H1 (cell line): Measurements from ENCODE around the gene TMED10. TPM values are rescaled to one million over a fixed set of nuclear protein-coding genes. Genes with fewer than 3 reads are reported as not detected.

Experiments
- CTCF ChIA-PET: fragments of 300-600 bp; sonication (Branson Sonifier 250); formaldehyde crosslinking; loops from one replicate; lab custom pipeline; 2021; ENCODE audit not compliant: partially characterized antibody; lab: Charles Lee
- POLR2A ChIA-PET: fragments of 300-600 bp; sonication (Branson Sonifier 250); formaldehyde crosslinking; loops from one replicate; lab custom pipeline; 2021; ENCODE audit warnings: inconsistent platforms; ENCODE audit not compliant: partially characterized antibody; lab: Charles Lee
- DNase-seq, 2 experiments: peaks; one replicate each; pipeline versions ENCODE4 v3.0.0 to v3.0.0-alpha.2; 2010 to 2022; ENCODE audit warnings: low spot score in 2 of 2, low read depth in 1 of 2, mixed read lengths in 1 of 2
- FAIRE-seq: peaks from 2 replicates; lab custom pipeline; 2011; peaks lifted over from hg19 to GRCh38; lab: Jason Lieb, UNC
- H2AFZ ChIP-seq: 2 replicates; pipeline ENCODE4 v1.8.1; 2012; ENCODE audit warnings: low read length, inconsistent platforms
- H2AK5ac ChIP-seq: 2 replicates; pipeline ENCODE4 v1.6.1; 2013; ENCODE audit warnings: low read depth, low read length
- H2BK120ac ChIP-seq: replicated peaks from 2 replicates; pipeline ENCODE3; 2013; ENCODE audit warnings: low read depth, low read length, inconsistent platforms
- H2BK12ac ChIP-seq: 2 replicates; pipeline ENCODE4 v1.6.1; 2013; ENCODE audit warnings: low read depth, low read length
- H2BK15ac ChIP-seq: 2 replicates; pipeline ENCODE4 v1.6.1; 2013; ENCODE audit warnings: low read length
- H2BK20ac ChIP-seq: 2 replicates; pipeline ENCODE4 v1.6.1; 2013; ENCODE audit warnings: low read length
- H2BK5ac ChIP-seq: 2 replicates; pipeline ENCODE4 v1.6.1; 2013; ENCODE audit warnings: low read depth, low read length
- H3K14ac ChIP-seq: 2 replicates; pipeline ENCODE4 v1.6.1; 2013; ENCODE audit warnings: inconsistent platforms; ENCODE audit not compliant: insufficient read length
- H3K18ac ChIP-seq: 2 replicates; pipeline ENCODE4 v1.6.1; 2013; ENCODE audit warnings: low read length; ENCODE audit errors: extremely low read depth
- H3K23ac ChIP-seq: 2 replicates; pipeline ENCODE4 v1.6.1; 2013; ENCODE audit warnings: inconsistent platforms; ENCODE audit not compliant: insufficient read length
- H3K23me2 ChIP-seq: 2 replicates; pipeline ENCODE4 v1.6.1; 2013; ENCODE audit warnings: low read depth, low read length
- H3K27ac ChIP-seq: 2 replicates; pipeline ENCODE4 v1.6.1; 2011; ENCODE audit warnings: low read depth, low read length, inconsistent platforms
- H3K27me3 ChIP-seq, 4 experiments: replicated peaks in 1 of 4; 1 replicate in 1 of 4; 2 replicates in 3 of 4; pipeline versions ENCODE4 v1.6.1 to v1.8.1; 2011 to 2013; ENCODE audit warnings: low read length in 3 of 4, mild to moderate bottlenecking in 3 of 4, inconsistent platforms in 2 of 4, mixed read lengths in 2 of 4, moderate library complexity in 1 of 4; ENCODE audit not compliant: control insufficient read depth in 3 of 4, insufficient read depth in 3 of 4; ENCODE audit errors: extremely low read depth in 1 of 4
- H3K36me3 ChIP-seq, 4 experiments: 2 replicates each; pipeline versions ENCODE4 v1.6.1 to v1.8.1; 2011 to 2013; ENCODE audit warnings: mild to moderate bottlenecking in 4 of 4, low read length in 3 of 4, moderate library complexity in 2 of 4, control low read depth in 1 of 4, inconsistent platforms in 1 of 4; ENCODE audit not compliant: insufficient read depth in 4 of 4, control insufficient read depth in 2 of 4
- H3K4ac ChIP-seq: replicated peaks from 2 replicates; pipeline ENCODE3; 2013; ENCODE audit warnings: low read length, low read depth, mixed read lengths, inconsistent platforms; ENCODE audit not compliant: insufficient read length
- H3K4me1 ChIP-seq, 4 experiments: replicated peaks in 1 of 4; 1 replicate in 1 of 4; 2 replicates in 3 of 4; pipeline versions ENCODE4 v1.6.1 to v1.8.1; 2011 to 2013; ENCODE audit warnings: low read length in 3 of 4, inconsistent platforms in 2 of 4, mixed read lengths in 1 of 4; ENCODE audit not compliant: insufficient read depth in 4 of 4, control insufficient read depth in 3 of 4
- H3K4me2 ChIP-seq, 2 experiments: 2 replicates each; pipeline versions ENCODE4 v1.6.1 to v1.8.1; 2011 to 2013; ENCODE audit warnings: low read depth in 2 of 2, low read length in 2 of 2, control low read depth in 1 of 2, inconsistent platforms in 1 of 2, mild to moderate bottlenecking in 1 of 2; ENCODE audit not compliant: insufficient read depth in 1 of 2
- H3K4me3 ChIP-seq, 4 experiments: fragments of 200-600, 300-600 bp in 1 of 4; sonication (generic), shearing (Covaris generic), sonication (Bioruptor Twin) in 1 of 4; 2 replicates each; pipeline versions ENCODE4 v1.5.1 to v1.8.1; 2011 to 2016; ENCODE audit warnings: low read length in 4 of 4, low read depth in 3 of 4, control low read depth in 2 of 4, inconsistent platforms in 2 of 4, mild to moderate bottlenecking in 2 of 4, mixed read lengths in 1 of 4, moderate library complexity in 1 of 4; ENCODE audit not compliant: insufficient read depth in 2 of 4; ENCODE audit errors: extremely low read depth in 1 of 4
- H3K56ac ChIP-seq: replicated peaks from 2 replicates; pipeline ENCODE3; 2013; ENCODE audit warnings: low read depth, mild to moderate bottlenecking, mixed read lengths, low read length, inconsistent platforms; ENCODE audit not compliant: insufficient read length
- H3K79me1 ChIP-seq: 2 replicates; pipeline ENCODE4 v1.6.1; 2013; ENCODE audit warnings: low read depth, low read length, control low read depth
- H3K79me2 ChIP-seq, 2 experiments: 2 replicates each; pipeline versions ENCODE4 v1.6.1 to v1.8.1; 2012 to 2013; ENCODE audit warnings: low read length in 2 of 2, mild to moderate bottlenecking in 2 of 2, inconsistent platforms in 1 of 2; ENCODE audit not compliant: insufficient read depth in 2 of 2, control insufficient read depth in 1 of 2
- H3K9ac ChIP-seq, 4 experiments: replicated peaks in 1 of 4; 1 replicate in 1 of 4; 2 replicates in 3 of 4; pipeline versions ENCODE4 v1.6.1 to v1.8.1; 2011 to 2013; ENCODE audit warnings: low read depth in 3 of 4, low read length in 3 of 4, control low read depth in 2 of 4, mild to moderate bottlenecking in 2 of 4, moderate library complexity in 2 of 4, inconsistent platforms in 1 of 4; ENCODE audit errors: extremely low read depth in 1 of 4
- H3K9me3 ChIP-seq, 2 experiments: 2 replicates each; pipeline versions ENCODE4 v1.6.1 to v1.8.1; 2012 to 2013; ENCODE audit warnings: mild to moderate bottlenecking in 2 of 2, moderate library complexity in 2 of 2, control low read depth in 1 of 2, inconsistent platforms in 1 of 2, low read depth in 1 of 2, low read length in 1 of 2, mixed read lengths in 1 of 2; ENCODE audit not compliant: insufficient read depth in 2 of 2
- H4K20me1 ChIP-seq, 2 experiments: replicated peaks in 1 of 2; 2 replicates each; pipeline versions ENCODE3 to v1.8.1; 2011 to 2013; ENCODE audit warnings: inconsistent platforms in 2 of 2, low read length in 2 of 2, mild to moderate bottlenecking in 1 of 2; ENCODE audit not compliant: insufficient read depth in 2 of 2, control insufficient read depth in 1 of 2
- H4K5ac ChIP-seq: 2 replicates; pipeline ENCODE4 v1.6.1; 2013; ENCODE audit warnings: low read length, low read depth, mixed read lengths, inconsistent platforms; ENCODE audit not compliant: insufficient read length
- H4K8ac ChIP-seq: 2 replicates; pipeline ENCODE4 v1.8.0; 2013; ENCODE audit warnings: mild to moderate bottlenecking, moderate library complexity, low read length, inconsistent platforms; ENCODE audit not compliant: insufficient read depth; ENCODE audit errors: extremely low read depth
- H4K91ac ChIP-seq: replicated peaks from 2 replicates; pipeline ENCODE3; 2013; ENCODE audit warnings: low read length, mixed read lengths, inconsistent platforms; ENCODE audit not compliant: insufficient read length
- BRCA1 ChIP-seq: IDR thresholded peaks from 2 replicates; pipeline ENCODE4 v1.6.1; 2012; ENCODE audit warnings: low read depth, low read length, improper control_type of control experiment
- HDAC6 ChIP-seq: IDR thresholded peaks from one replicate; pipeline ENCODE4 v1.7.1; 2012; ENCODE audit warnings: low read depth, mild to moderate bottlenecking, inconsistent platforms, low read length, moderate library complexity
- JUN ChIP-seq: IDR thresholded peaks from 2 replicates; pipeline ENCODE4 v1.6.1; 2011; ENCODE audit warnings: low read depth, mild to moderate bottlenecking, improper control_type of control experiment, low read length
- POLR2AphosphoS5 ChIP-seq: IDR thresholded peaks from 2 replicates; pipeline ENCODE4 v1.6.1; 2011; ENCODE audit warnings: low read depth, low read length
- RXRA ChIP-seq: IDR thresholded peaks from 2 replicates; pipeline ENCODE4 v1.6.1; 2011; ENCODE audit warnings: low read depth, mild to moderate bottlenecking, low read length, moderate library complexity; ENCODE audit not compliant: insufficient read depth
- SIN3A ChIP-seq, 2 experiments: IDR thresholded peaks in 1 of 2; conservative IDR thresholded peaks in 1 of 2; 2 replicates each; pipeline ENCODE4 v1.6.1; 2011 to 2012; ENCODE audit warnings: low read length in 2 of 2, improper control_type of control experiment in 1 of 2, low read depth in 1 of 2, mild to moderate bottlenecking in 1 of 2
- WGBS, 2 experiments: shearing (Covaris generic) in 1 of 2; methylation state at CpG; one replicate each; pipeline versions ENCODE4 v1.1.6 to v1.1.7; 2013 to 2015; ENCODE audit warnings: low lambda C conversion rate in 2 of 2, mixed read lengths in 2 of 2, inconsistent platforms in 1 of 2, low coverage in 1 of 2, missing lambda C conversion rate in 1 of 2; ENCODE audit not compliant: insufficient replicate concordance in 2 of 2, insufficient coverage in 1 of 2, insufficient read length in 1 of 2; ENCODE audit errors: extremely low coverage in 1 of 2, missing lambda C conversion rate in 1 of 2; 5-methylcytosine and 5-hydroxymethylcytosine counted together
- polyA plus RNA-seq, 7 experiments: library from polyadenylated mRNA; depleted of rRNA in 3 of 7; stranded (reverse) in 5 of 7; unstranded in 2 of 7; fragments of >200 nt in 5 of 7; fragments of 200-250 nt in 2 of 7; gene quantifications; 1 replicate in 5 of 7; 2 replicates in 1 of 7; 4 replicates in 1 of 7; pipeline versions ENCODE4 v1.2.1 to v1.2.3, GENCODE V29; 2011 to 2013; ENCODE audit warnings: missing spikeins in 2 of 7, mixed read lengths in 2 of 7
- total RNA-seq: library from RNA; stranded (reverse); fragmentation: NEBNext Ultra II Directional; extraction: Animal tissue kit (Norgen Biotek cat#: 25700); gene quantifications from 2 replicates; pipeline ENCODE4 v1.2.1, GENCODE V29; 2021

TMED10 gene
- total and polyA plus RNA-seq, 2 of the 8 experiments (the other 6 are each of a cell fraction or from before 2014, with no cell fraction given) = 218 to 250 TPM

- H2BK120ac ChIP-seq = no peak overlapping the region
- TF ChIP-seq HDAC6 (no peak), RXRA (no peak), BRCA1 (no peak), SIN3A (conservative IDR thresholded peaks at IDR 0.05 in 1 of 2, IDR thresholded peaks at IDR 0.05 in 1 of 2; ENCODE audit: low read depth in 1 of 2, low read length in 2 of 2) (no peak), POLR2AphosphoS5 (no peak), JUN (no peak)
- no peak overlapping the region for H3K18ac ChIP-seq
- H3K23me2 ChIP-seq = no peaks in the 10 kb centered on the region
- H2BK12ac ChIP-seq = no peak overlapping the region
- H2BK20ac ChIP-seq = no peak overlapping the region
- no peak overlapping the region for H3K56ac ChIP-seq
- ChIA-PET POLR2A (no interaction called here), CTCF (interaction anchor here (0.5 to 0.8 kb wide), 5 partner anchors 55 to 302 kb away, joined by 3 read pairs; no protein-coding TSS in a partner anchor)
- H4K8ac ChIP-seq = no peak overlapping the region
- H2AFZ ChIP-seq = no peak overlapping the region
- H3K36me3 ChIP-seq = no peaks in the 10 kb centered on the region
- H3K4me3 ChIP-seq = no peak overlapping the region
- FAIRE-seq = no peak
- no peak overlapping the region for H4K5ac ChIP-seq
- no peak overlapping the region for H2BK15ac ChIP-seq
- H4K91ac ChIP-seq = no peak overlapping the region
- H3K79me2 ChIP-seq = no peaks in the 10 kb centered on the region
- no peak overlapping the region for H2AK5ac ChIP-seq
- no peaks in the 10 kb centered on the region for H3K27me3 ChIP-seq
- no peak overlapping the region for H2BK5ac ChIP-seq
- H3K79me1 ChIP-seq = no peaks in the 10 kb centered on the region
- H3K14ac ChIP-seq = no peak overlapping the region
- H3K4me2 ChIP-seq = no peak overlapping the region
- no peaks in the 10 kb centered on the region for H3K9me3 ChIP-seq
- H4K20me1 ChIP-seq = no peaks in the 10 kb centered on the region
- H3K9ac ChIP-seq = no peak overlapping the region
- WGBS, 2 experiments = 83% methylated on average over 2 of the region's 2 CpGs; no CpG with 5 or more reads in 1 of the 2 experiments
- no peak overlapping the region for H3K4ac ChIP-seq
- no peak for DNase-seq
- H3K4me1 ChIP-seq = no peaks in the 10 kb centered on the region
- no peak overlapping the region for H3K23ac ChIP-seq
- no peak overlapping the region for H3K27ac ChIP-seq
Observed at GRCh38 chr14:75186953-75187352, 10.5 kb upstream of the TMED10 start.
